ENCODE data around the gene IGFALS.
A peak's percentile ranks its signal among the peaks of the same experiment; 100 is the strongest.

The IGFALS gene

GRCh38 chr16:1776991-1777374, 16.5 kb downstream of the IGFALS start:
- DNase-seq (ENCODE audit: low read depth, low spot score): no peak

DNA sequence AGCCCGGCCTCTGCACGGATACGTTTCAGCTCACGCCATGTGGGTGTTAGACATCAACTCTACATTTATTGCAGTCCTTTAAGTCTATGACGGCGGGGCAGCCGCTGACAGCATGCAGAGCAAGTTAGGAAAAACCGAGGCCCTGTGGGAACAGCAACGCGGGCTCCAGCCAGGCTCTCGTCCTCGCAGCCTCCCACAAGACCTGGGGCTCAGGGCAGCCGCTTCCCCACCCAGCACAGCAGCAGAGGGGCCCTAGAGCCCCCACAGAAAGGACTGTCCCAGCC, 16.9 kb downstream of the IGFALS start:
- no peak for DNase-seq (ENCODE audit: low read depth, low spot score)

- DNase-seq (ENCODE audit: low read depth, low spot score): no peak
Observed at GRCh38 chr16:1775846-1776671, 17.4 kb downstream of the IGFALS start.

- no peak for DNase-seq (ENCODE audit: low read depth, low spot score)
Observed at GRCh38 chr16:1775006-1775845, 18.3 kb downstream of the IGFALS start.

DNA sequence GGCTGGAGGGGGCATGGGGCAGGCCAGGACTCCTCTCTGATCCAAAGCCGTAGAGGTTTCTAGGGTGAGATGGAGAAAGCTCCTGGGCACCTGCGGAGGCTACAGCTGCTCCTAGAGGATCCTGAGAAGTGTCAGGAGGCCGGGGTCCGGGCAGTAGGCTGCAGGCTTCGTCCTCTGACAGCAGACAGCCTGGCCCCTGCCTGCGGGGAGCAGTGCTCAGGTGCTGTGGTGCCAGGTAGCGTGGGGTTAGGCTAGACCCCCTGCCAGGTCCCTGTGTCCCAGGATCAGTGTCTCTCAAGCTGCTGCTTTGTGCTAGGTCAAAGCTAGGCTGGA, 19.1 kb downstream of the IGFALS start:
- no peak for DNase-seq (ENCODE audit: low read depth, low spot score)

DNA sequence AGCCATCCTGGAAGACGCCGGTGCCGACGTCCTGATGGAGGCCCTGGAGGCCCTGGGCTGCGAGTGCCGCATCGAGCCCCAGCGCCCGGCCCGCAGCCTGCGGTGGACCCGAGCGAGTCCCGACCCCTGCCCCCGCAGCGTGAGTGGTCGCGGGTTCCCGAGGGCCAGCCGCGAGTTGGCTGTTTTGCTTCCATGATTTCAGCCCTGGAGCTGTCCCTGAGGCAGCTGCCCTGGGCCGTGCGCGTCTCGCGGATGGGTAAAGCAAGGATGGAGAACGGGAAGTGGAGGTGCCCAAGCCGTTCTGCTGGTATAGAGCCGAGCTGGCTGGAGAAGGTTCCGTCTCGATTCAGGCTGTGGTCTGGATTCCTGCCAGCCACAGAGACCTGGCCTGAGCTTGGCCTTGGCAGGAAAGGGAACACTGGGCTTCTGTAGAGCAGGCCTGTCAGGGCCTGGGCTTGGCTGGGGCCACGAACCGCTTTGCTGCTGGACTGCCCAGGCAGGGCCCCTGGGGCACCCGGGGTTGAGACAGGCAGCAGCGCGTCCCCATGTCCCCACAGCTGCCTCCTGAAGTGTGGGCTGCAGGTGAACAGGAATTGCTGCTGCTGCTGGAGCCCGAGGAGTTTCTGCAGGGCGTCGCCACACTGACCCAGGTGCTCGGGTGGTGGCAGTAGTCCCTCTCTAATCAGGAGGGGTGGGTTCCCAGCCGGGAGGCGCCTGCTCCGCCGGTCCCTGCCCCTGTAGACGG, 19.6 kb downstream of the IGFALS start:
- no peak for DNase-seq (ENCODE audit: low read depth, low spot score)

- DNase-seq (ENCODE audit: low read depth, low spot score): peak; percentile 52
Observed at GRCh38 chr16:1772908-1773702, 20.4 kb downstream of the IGFALS start, which contains the start of gene MRPS34. Gene MRPS34 (minus strand): TSS chr16:1773134. CDS start chr16:1773119, 15 bp downstream.

GRCh38 chr16:1772362-1772907, 21.1 kb downstream of the IGFALS start, which contains the start of gene EME2:
Gene EME2 (plus strand): TSS chr16:1772810. CDS start chr16:1773228, 418 bp downstream.
- no peak for DNase-seq (ENCODE audit: low read depth, low spot score)

- DNase-seq (ENCODE audit: low read depth, low spot score): no peak
Observed at GRCh38 chr16:1771864-1772361, 21.6 kb downstream of the IGFALS start.

GRCh38 chr16:1771188-1771863, 22.2 kb downstream of the IGFALS start, which contains the start of gene NME3:
Gene NME3 (minus strand): TSS chr16:1771543. CDS start chr16:1771534, 9 bp downstream.
- DNase-seq (ENCODE audit: low read depth, low spot score): no peak

DNA sequence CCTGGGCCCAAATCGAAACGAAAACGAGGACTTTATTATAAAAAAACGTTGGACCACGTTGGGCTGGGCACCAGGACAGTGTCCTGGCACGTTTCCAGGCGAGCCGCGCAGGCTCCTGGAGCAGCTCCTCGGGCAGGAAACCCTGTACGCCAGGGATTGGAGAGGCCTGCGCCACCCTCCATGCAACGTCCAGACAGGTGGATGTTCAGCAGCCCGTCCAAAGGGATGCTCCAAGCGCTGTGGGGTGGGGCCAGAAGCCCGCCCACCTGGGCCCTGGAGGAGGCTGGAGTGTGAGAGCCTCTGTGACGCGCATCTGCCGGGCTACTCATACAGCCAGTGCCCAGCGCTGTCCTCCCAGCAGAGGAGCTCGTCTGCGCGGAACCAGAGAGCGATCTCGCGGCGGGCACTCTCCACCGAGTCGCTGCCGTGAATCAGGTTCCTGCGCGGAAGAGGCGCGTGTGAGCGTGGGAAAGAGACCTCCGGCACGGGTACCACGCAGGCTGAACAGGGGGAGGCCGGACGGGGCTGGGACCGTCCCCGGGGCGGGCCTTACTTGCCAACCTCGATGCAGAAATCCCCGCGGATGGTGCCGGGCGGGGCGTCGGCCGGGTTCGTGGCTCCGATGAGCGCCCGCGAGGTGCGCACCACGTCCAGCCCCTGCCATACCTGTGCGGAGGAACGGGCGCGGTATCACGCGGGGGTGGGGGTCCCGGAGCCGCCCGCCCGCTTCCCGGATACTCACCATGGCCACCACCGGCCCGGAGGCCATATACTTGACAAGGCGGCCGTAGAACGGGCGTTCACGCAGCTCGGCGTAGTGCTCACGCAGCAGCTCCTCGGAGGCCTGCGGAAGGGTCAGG, 22.9 kb downstream of the IGFALS start:
- DNase-seq (ENCODE audit: low read depth, low spot score): no peak

- no peak for DNase-seq (ENCODE audit: low read depth, low spot score)
Observed at GRCh38 chr16:1769402-1770300, 23.9 kb downstream of the IGFALS start.

DNA sequence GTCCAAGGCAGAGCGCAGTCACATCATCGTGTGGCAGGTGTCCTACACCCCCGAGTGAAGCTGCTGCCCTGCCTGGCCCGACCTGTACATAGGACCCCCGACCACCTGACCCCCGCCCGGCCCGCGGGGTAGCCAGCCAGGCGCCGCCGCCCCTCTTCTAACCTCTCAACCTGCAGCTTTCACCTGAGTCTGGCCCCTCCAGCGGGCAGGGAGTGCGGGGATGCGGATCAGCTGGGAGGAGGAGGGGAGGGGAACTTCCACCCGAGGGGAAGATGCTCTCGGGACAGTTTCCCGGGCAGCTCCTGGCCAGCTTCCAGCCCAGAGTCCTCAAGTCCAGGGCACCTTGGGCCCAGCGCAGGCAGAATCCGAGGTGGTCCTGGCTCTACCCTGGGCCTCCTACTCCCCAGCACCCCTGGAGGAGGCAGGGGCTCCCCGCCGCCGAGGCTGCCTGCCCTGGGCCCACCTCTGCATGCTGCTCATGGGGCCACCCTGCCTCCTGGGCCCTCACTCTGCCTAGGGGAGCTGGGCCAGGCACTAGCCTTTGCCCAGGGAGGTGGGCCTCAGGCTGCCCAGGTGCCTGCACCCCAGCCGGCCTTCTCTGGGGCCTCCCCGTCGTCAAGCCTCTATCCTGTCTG, 24.6 kb downstream of the IGFALS start:
- DNase-seq (ENCODE audit: low read depth, low spot score): no peak

GRCh38 chr16:1768061-1768766, 25.3 kb downstream of the IGFALS start:
- no peak for DNase-seq (ENCODE audit: low read depth, low spot score)

DNA sequence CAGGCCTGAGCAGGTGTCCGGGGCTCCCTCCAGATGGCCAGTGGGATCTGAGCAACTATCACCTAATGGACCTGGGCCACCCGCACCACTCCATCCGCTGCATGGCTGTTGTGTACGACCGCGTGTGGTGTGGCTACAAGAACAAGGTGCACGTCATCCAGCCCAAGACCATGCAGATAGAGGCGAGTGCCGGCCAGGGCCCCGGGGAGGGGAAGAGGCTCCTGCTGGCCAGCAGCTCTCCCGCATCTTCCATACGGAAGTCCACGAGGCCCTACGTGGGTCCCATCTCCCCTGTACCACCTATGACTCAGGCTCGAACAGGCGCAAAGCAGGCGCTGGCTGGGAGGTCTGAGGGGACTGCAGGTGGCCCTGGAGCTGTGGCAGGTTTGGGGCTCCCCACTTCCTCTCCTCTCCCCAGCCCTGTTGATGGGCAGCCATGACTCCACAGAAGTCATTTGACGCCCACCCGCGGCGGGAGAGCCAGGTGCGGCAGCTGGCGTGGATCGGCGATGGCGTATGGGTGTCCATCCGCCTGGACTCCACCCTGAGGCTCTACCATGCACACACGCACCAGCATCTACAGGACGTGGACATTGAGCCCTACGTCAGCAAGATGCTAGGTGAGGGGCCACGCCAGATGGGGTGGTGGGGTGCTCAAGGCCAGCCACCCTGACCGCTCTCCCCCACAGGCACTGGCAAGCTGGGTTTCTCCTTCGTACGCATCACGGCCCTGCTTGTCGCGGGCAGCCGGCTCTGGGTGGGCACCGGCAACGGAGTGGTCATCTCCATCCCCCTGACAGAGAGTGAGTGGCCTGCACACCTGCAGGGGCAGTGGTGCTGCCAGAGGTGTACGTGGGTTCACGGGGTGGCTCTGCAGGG, 26.1 kb downstream of the IGFALS start:
- no peak for DNase-seq (ENCODE audit: low read depth, low spot score)

DNA sequence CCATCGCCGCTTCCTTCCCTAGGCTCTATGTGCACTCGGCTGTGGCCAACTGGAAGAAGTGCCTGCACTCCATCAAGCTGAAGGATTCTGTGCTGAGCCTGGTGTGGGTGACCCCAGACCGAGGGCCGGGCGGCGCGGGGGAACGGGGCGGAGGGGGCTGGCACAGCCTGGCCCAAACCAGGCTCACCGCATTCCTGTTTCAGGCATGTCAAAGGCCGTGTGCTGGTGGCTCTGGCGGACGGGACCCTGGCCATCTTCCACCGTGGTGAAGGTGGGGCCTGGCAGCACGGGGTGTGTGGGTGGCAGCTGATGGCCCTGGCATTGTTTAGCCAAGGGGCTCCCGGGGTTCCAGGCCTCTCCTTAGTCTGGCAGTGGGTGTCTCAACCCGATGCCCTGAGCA, 26.8 kb downstream of the IGFALS start:
- no peak for DNase-seq (ENCODE audit: low read depth, low spot score)

Measured in smooth muscle cell of the brain vasculature (primary cell).